ENCODE data around the gene ANKRD33B.

DNA sequence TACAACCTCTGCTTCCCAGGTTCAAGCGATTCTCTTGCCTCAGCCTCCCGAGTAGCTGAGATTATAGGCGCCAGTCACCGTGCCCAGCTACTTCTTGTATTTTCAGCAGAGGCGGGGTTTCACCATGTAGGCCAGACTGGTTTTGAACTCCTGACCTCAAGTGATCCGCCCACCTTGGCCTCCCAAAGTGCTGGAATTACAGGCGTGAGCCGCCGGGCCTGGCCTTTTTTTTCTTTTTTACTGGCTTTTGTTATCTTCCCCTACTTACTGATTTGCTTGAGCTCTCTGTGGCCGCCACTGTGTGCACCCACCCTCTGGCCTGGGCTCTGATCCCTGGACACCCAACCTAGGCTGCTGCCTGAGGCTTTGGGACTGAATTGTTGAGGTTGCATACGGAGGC lies 60.3 kb downstream of the ANKRD33B start:
- TF ChIP-seq, protein P1, sequence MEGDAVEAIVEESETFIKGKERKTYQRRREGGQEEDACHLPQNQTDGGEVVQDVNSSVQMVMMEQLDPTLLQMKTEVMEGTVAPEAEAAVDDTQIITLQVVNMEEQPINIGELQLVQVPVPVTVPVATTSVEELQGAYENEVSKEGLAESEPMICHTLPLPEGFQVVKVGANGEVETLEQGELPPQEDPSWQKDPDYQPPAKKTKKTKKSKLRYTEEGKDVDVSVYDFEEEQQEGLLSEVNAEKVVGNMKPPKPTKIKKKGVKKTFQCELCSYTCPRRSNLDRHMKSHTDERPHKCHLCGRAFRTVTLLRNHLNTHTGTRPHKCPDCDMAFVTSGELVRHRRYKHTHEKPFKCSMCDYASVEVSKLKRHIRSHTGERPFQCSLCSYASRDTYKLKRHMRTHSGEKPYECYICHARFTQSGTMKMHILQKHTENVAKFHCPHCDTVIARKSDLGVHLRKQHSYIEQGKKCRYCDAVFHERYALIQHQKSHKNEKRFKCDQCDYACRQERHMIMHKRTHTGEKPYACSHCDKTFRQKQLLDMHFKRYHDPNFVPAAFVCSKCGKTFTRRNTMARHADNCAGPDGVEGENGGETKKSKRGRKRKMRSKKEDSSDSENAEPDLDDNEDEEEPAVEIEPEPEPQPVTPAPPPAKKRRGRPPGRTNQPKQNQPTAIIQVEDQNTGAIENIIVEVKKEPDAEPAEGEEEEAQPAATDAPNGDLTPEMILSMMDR (IDR thresholded peaks at IDR 0.05), result no peak
- TF ChIP-seq POLR2A (IDR thresholded peaks at IDR 0.05) (no peak), POLR2AphosphoS5 (IDR thresholded peaks at IDR 0.05) (no peak), EP300 (IDR thresholded peaks at IDR 0.05) (no peak)

Measured in suprapubic skin (tissue), 4 donors.